Breast epithelium (tissue), 4 donors: ENCODE measurements around the gene CTNNA1. TPM values are rescaled to one million over a fixed set of nuclear protein-coding genes. Genes with fewer than 3 reads are reported as not detected.

Experiments
- DNase-seq, 2 donors: peaks; one replicate each; pipeline ENCODE4 v3.0.0-alpha.2; 2019; ENCODE audit warnings: low spot score in 2 of 2
- H3K27ac ChIP-seq, 2 donors: fragments of 200-600 bp; sonication (generic) in 1 of 2; one replicate each; pipeline ENCODE4 v1.5.1; 2016 to 2019; ENCODE audit warnings: mild to moderate bottlenecking in 1 of 2
- H3K27me3 ChIP-seq, 2 donors: fragments of 200-600 bp; sonication (generic) in 1 of 2; one replicate each; pipeline versions ENCODE4 v1.5.1 to v1.6.0; 2017 to 2019; ENCODE audit warnings: control low read depth in 1 of 2, mild to moderate bottlenecking in 1 of 2
- H3K36me3 ChIP-seq: fragments of 200-600 bp; one replicate; pipeline ENCODE4 v1.5.1; 2019
- H3K4me1 ChIP-seq, 2 donors: fragments of 200-600 bp; sonication (generic); one replicate each; pipeline ENCODE4 v1.5.1; 2016 to 2019; ENCODE audit warnings: control low read depth in 1 of 2
- H3K4me3 ChIP-seq, 3 donors: fragments of 200-600 bp; sonication (generic); 1 replicate in 2 of 3; 2 replicates in 1 of 3; pipeline ENCODE4 v1.5.1; 2016 to 2019; ENCODE audit warnings: mild to moderate bottlenecking in 3 of 3, moderate library complexity in 2 of 3
- H3K9me3 ChIP-seq, 2 donors: fragments of 200-600 bp; sonication (generic) in 1 of 2; one replicate each; pipeline ENCODE4 v1.5.1; 2016 to 2019; ENCODE audit warnings: control low read depth in 1 of 2
- POLR2A ChIP-seq: fragments of 450-650 bp; IDR thresholded peaks from one replicate; pipeline ENCODE4 v1.6.1; 2016; ENCODE audit warnings: antibody characterized with exemption, mild to moderate bottlenecking, moderate library complexity
- POLR2AphosphoS5 ChIP-seq, 3 donors: sonication (generic); formaldehyde crosslinking; IDR thresholded peaks; one replicate each; pipeline ENCODE4 v1.6.1; 2017; ENCODE audit warnings: antibody characterized with exemption in 3 of 3
- intact Hi-C: fragments of 100-400 bp; cut with DNase I; formaldehyde crosslinking; loops from one replicate; pipeline ENCODE4 v1.15.1; 2023; ENCODE audit warnings: low total_unique reads
- total RNA-seq, 3 donors: library from RNA; depleted of rRNA; stranded (reverse); fragments of >200 nt; gene quantifications; one replicate each; pipeline ENCODE4 v1.1.0, GENCODE V29; 2016
- TF ChIP-seq, protein P1 (sequence below), 3 donors: fragments of 450-650 bp; IDR thresholded peaks; one replicate each; pipeline ENCODE4 v1.5.1; 2016 to 2017; ENCODE audit warnings: antibody characterized with exemption in 3 of 3, mild to moderate bottlenecking in 3 of 3, moderate library complexity in 3 of 3

Gene CTNNA1
- total RNA-seq, 3 donors from 2014 or later = 314 to 389 (median 321) TPM

- no peak overlapping the region for H3K27ac ChIP-seq
- no peaks in the 10 kb centered on the region for H3K4me1 ChIP-seq
- no peaks in the 10 kb centered on the region for H3K9me3 ChIP-seq
- no peak for DNase-seq
- no peaks in the 10 kb centered on the region for H3K36me3 ChIP-seq
- TF ChIP-seq, protein P1, sequence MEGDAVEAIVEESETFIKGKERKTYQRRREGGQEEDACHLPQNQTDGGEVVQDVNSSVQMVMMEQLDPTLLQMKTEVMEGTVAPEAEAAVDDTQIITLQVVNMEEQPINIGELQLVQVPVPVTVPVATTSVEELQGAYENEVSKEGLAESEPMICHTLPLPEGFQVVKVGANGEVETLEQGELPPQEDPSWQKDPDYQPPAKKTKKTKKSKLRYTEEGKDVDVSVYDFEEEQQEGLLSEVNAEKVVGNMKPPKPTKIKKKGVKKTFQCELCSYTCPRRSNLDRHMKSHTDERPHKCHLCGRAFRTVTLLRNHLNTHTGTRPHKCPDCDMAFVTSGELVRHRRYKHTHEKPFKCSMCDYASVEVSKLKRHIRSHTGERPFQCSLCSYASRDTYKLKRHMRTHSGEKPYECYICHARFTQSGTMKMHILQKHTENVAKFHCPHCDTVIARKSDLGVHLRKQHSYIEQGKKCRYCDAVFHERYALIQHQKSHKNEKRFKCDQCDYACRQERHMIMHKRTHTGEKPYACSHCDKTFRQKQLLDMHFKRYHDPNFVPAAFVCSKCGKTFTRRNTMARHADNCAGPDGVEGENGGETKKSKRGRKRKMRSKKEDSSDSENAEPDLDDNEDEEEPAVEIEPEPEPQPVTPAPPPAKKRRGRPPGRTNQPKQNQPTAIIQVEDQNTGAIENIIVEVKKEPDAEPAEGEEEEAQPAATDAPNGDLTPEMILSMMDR (IDR thresholded peaks at IDR 0.05) = no peak
- intact Hi-C loops = no loop called here
- no peak overlapping the region for H3K4me3 ChIP-seq
- no peaks in the 10 kb centered on the region for H3K27me3 ChIP-seq
These were observed 158.2 kb downstream of the CTNNA1 start for GRCh38 chr5:138911441-138911840.

DNA sequence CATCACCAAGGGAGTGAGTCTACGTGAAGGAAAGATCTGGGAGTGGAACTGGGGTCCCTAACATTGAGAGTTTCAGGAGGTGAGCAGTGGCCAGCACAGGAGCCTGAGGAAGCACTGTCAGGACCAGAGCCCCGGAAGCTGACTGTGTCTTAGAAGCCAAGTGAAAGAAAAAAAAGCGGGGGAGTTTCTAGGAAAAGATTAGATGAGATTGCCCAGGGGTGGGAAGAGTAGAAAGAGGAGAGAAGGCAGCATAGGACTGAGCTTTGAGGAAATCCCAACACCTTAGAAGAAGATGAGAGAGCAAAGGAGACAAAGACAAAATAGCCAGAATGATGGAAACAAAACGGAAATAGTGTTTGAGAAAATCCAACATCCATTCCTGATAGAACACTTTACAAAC lies 158.9 kb downstream of the CTNNA1 start:
- no peak for DNase-seq
- TF ChIP-seq POLR2A (no peak), POLR2AphosphoS5 (IDR thresholded peaks at IDR 0.05) (no peak)
- TF ChIP-seq, protein P1 (IDR thresholded peaks at IDR 0.05) = no peak
- no peak overlapping the region for H3K27ac ChIP-seq
- H3K36me3 ChIP-seq = no peaks in the 10 kb centered on the region
- H3K9me3 ChIP-seq = no peaks in the 10 kb centered on the region
- intact Hi-C loops = no loop called here
- H3K4me1 ChIP-seq = no peaks in the 10 kb centered on the region
- no peaks in the 10 kb centered on the region for H3K27me3 ChIP-seq
- no peak overlapping the region for H3K4me3 ChIP-seq

- Histone ChIP-seq H3K9me3 (no peaks in the 10 kb centered on the region), H3K4me1 (no peaks in the 10 kb centered on the region), H3K36me3 (no peaks in the 10 kb centered on the region), H3K27ac (no peak overlapping the region), H3K4me3 (no peak overlapping the region), H3K27me3 (no peaks in the 10 kb centered on the region)
- no peak for TF ChIP-seq POLR2AphosphoS5 (IDR thresholded peaks at IDR 0.05)
- TF ChIP-seq POLR2A = no peak
- TF ChIP-seq, protein P1 (IDR thresholded peaks at IDR 0.05) = no peak
- intact Hi-C loops = no loop called here
- no peak for DNase-seq
These were observed 160.5 kb downstream of the CTNNA1 start for GRCh38 chr5:138913773-138914172.

- Histone ChIP-seq H3K9me3 (no peaks in the 10 kb centered on the region), H3K27ac (no peak overlapping the region), H3K27me3 (no peaks in the 10 kb centered on the region), H3K4me1 (no peaks in the 10 kb centered on the region), H3K36me3 (no peaks in the 10 kb centered on the region), H3K4me3 (no peak overlapping the region)
- no peak for TF ChIP-seq POLR2A
- TF ChIP-seq, protein P1 (IDR thresholded peaks at IDR 0.05) = no peak
- TF ChIP-seq POLR2AphosphoS5 (IDR thresholded peaks at IDR 0.05) = no peak
- DNase-seq = no peak
- intact Hi-C loops = no loop called here
These were observed 161.1 kb downstream of the CTNNA1 start for GRCh38 chr5:138914338-138914737.

DNA sequence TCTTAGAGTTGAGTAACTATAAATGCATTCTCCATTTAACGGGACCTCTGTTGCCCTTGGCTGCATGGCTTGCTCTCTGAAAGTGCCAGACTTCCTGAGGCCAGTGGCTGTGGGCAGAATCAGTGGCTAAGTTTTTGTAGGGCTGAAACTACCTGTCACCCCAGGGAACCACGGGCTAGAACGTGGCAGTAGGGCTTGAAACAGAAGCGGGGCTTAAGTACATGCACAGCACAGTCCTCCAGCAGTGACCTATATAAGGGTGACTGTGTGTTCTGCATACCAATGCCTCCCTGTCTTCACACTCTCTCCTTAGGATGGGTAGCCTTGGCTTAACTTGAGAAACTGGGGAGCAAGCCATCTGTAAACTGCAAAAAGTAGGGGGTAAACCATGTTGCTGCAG lies 165.5 kb downstream of the CTNNA1 start:
- Histone ChIP-seq H3K27me3 (no peaks in the 10 kb centered on the region), H3K4me3 (no peak overlapping the region), H3K36me3 (no peaks in the 10 kb centered on the region), H3K4me1 (no peaks in the 10 kb centered on the region), H3K27ac (no peak overlapping the region), H3K9me3 (no peaks in the 10 kb centered on the region)
- DNase-seq = no peak
- intact Hi-C loops = no loop called here
- TF ChIP-seq POLR2A = no peak
- TF ChIP-seq, protein P1 (IDR thresholded peaks at IDR 0.05) = no peak
- TF ChIP-seq POLR2AphosphoS5 (IDR thresholded peaks at IDR 0.05) = no peak
